IPS-15b (cell line): Measurements from ENCODE around the gene HGFAC.

Experiments
- H3K27me3 ChIP-seq: one replicate; pipeline ENCODE4 v1.6.1; 2013; ENCODE audit warnings: low read length; ENCODE audit not compliant: control insufficient read depth, insufficient read depth
- H3K36me3 ChIP-seq: one replicate; pipeline ENCODE4 v1.6.1; 2013; ENCODE audit warnings: low read length; ENCODE audit not compliant: control insufficient read depth, insufficient read depth
- H3K4me1 ChIP-seq: one replicate; pipeline ENCODE4 v1.6.1; 2013; ENCODE audit warnings: mild to moderate bottlenecking, low read length; ENCODE audit not compliant: control insufficient read depth, insufficient read depth
- H3K4me3 ChIP-seq: one replicate; pipeline ENCODE4 v1.5.1; 2013; ENCODE audit warnings: low read depth, low read length
- H3K9ac ChIP-seq: one replicate; pipeline ENCODE4 v1.6.1; 2013; ENCODE audit warnings: low read depth, mild to moderate bottlenecking, low read length
- H3K9me3 ChIP-seq: one replicate; pipeline ENCODE4 v1.6.1; 2013; ENCODE audit warnings: mild to moderate bottlenecking, low read length; ENCODE audit not compliant: control insufficient read depth, insufficient read depth

The HGFAC gene

GRCh38 chr4:3440011-3440410, 1.8 kb upstream of the HGFAC start:
- peaks cover 2% of the 10 kb centered on the region for H3K4me1 ChIP-seq
- no peak overlapping the region for H3K4me3 ChIP-seq
- H3K27me3 ChIP-seq = no peaks in the 10 kb centered on the region
- no peak overlapping the region for H3K9ac ChIP-seq
- no peaks in the 10 kb centered on the region for H3K9me3 ChIP-seq
- H3K36me3 ChIP-seq = no peaks in the 10 kb centered on the region

- Histone ChIP-seq H3K9me3 (no peaks in the 10 kb centered on the region), H3K27me3 (no peaks in the 10 kb centered on the region), H3K9ac (no peak overlapping the region), H3K4me3 (no peak overlapping the region), H3K36me3 (no peaks in the 10 kb centered on the region), H3K4me1 (no peaks in the 10 kb centered on the region)
Measured at GRCh38 chr4:3440979-3441500, 728 bp upstream of the HGFAC start.

- no peaks in the 10 kb centered on the region for H3K9me3 ChIP-seq
- H3K4me1 ChIP-seq = no peaks in the 10 kb centered on the region
- H3K27me3 ChIP-seq = no peaks in the 10 kb centered on the region
- H3K4me3 ChIP-seq = no peak overlapping the region
- no peaks in the 10 kb centered on the region for H3K36me3 ChIP-seq
- H3K9ac ChIP-seq = no peak overlapping the region
Measured at GRCh38 chr4:3442460-3442958, 741 bp downstream of the HGFAC start.

- no peaks in the 10 kb centered on the region for H3K9me3 ChIP-seq
- no peak overlapping the region for H3K9ac ChIP-seq
- no peaks in the 10 kb centered on the region for H3K27me3 ChIP-seq
- no peak overlapping the region for H3K4me3 ChIP-seq
- no peaks in the 10 kb centered on the region for H3K4me1 ChIP-seq
- no peaks in the 10 kb centered on the region for H3K36me3 ChIP-seq
Measured at GRCh38 chr4:3442959-3443749, 1.4 kb downstream of the HGFAC start.

- H3K9me3 ChIP-seq = no peaks in the 10 kb centered on the region
- no peaks in the 10 kb centered on the region for H3K36me3 ChIP-seq
- H3K4me1 ChIP-seq = no peaks in the 10 kb centered on the region
- no peak overlapping the region for H3K4me3 ChIP-seq
- no peak overlapping the region for H3K9ac ChIP-seq
- H3K27me3 ChIP-seq = no peaks in the 10 kb centered on the region
Measured at GRCh38 chr4:3443750-3444309, 2.1 kb downstream of the HGFAC start.

GRCh38 chr4:3444351-3445110, 2.8 kb downstream of the HGFAC start:
- Histone ChIP-seq H3K9me3 (no peaks in the 10 kb centered on the region), H3K27me3 (no peaks in the 10 kb centered on the region), H3K4me3 (no peak overlapping the region), H3K9ac (no peak overlapping the region), H3K4me1 (no peaks in the 10 kb centered on the region), H3K36me3 (no peaks in the 10 kb centered on the region)

GRCh38 chr4:3445111-3445820, 3.5 kb downstream of the HGFAC start:
- no peak overlapping the region for H3K9ac ChIP-seq
- H3K4me3 ChIP-seq = no peak overlapping the region
- H3K4me1 ChIP-seq = no peaks in the 10 kb centered on the region
- no peaks in the 10 kb centered on the region for H3K36me3 ChIP-seq
- no peaks in the 10 kb centered on the region for H3K9me3 ChIP-seq
- H3K27me3 ChIP-seq = no peaks in the 10 kb centered on the region

- H3K36me3 ChIP-seq = no peaks in the 10 kb centered on the region
- no peak overlapping the region for H3K4me3 ChIP-seq
- no peaks in the 10 kb centered on the region for H3K9me3 ChIP-seq
- H3K4me1 ChIP-seq = no peaks in the 10 kb centered on the region
- no peak overlapping the region for H3K9ac ChIP-seq
- no peaks in the 10 kb centered on the region for H3K27me3 ChIP-seq
Measured at GRCh38 chr4:3445829-3446545, 4.2 kb downstream of the HGFAC start.

- Histone ChIP-seq H3K4me1 (no peaks in the 10 kb centered on the region), H3K36me3 (no peaks in the 10 kb centered on the region), H3K4me3 (no peak overlapping the region), H3K9me3 (no peaks in the 10 kb centered on the region), H3K9ac (no peak overlapping the region), H3K27me3 (no peaks in the 10 kb centered on the region)
Measured at GRCh38 chr4:3446631-3447320, 5.0 kb downstream of the HGFAC start.

GRCh38 chr4:3447431-3448395, 5.9 kb downstream of the HGFAC start:
- Histone ChIP-seq H3K36me3 (no peaks in the 10 kb centered on the region), H3K4me3 (no peak overlapping the region), H3K4me1 (no peaks in the 10 kb centered on the region), H3K9me3 (no peaks in the 10 kb centered on the region), H3K27me3 (no peaks in the 10 kb centered on the region), H3K9ac (no peak overlapping the region)
